Panc1 (cell line): ENCODE measurements around the gene BMP8B. TPM values are rescaled to one million over a fixed set of nuclear protein-coding genes. Genes with fewer than 3 reads are reported as not detected.

Experiments used
- ATAC-seq: fragments of 200-7000 bp; cut with Tn5 transposase; 2 replicates; pipeline ENCODE4 v1.9.1; 2020; ENCODE audit warnings: mild to moderate bottlenecking, moderate library complexity
- BruUV-seq: library from RNA; stranded (reverse); fragments of 400-500 nt; replicated peaks from 2 replicates; lab custom pipeline; 2021; lab: Mats Ljungman, UMichigan
- CTCF ChIA-PET: fragments of 300-600 bp; sonication (Branson Sonifier 250); formaldehyde crosslinking; loops from one replicate; lab custom pipeline; 2022; ENCODE audit warnings: antibody characterized with exemption; lab: Charles Lee
- POLR2A ChIA-PET: fragments of 300-600 bp; sonication (Branson Sonifier 250); formaldehyde crosslinking; loops from one replicate; lab custom pipeline; 2022; ENCODE audit warnings: antibody characterized with exemption; lab: Charles Lee
- DNase-seq: peaks from one replicate; pipeline ENCODE4 v3.0.0-alpha.2; 2010; ENCODE audit warnings: low read depth, low spot score
- H3K27ac ChIP-seq: 2 replicates; pipeline ENCODE4 v1.5.1; 2011; ENCODE audit warnings: mild to moderate bottlenecking, low read length, inconsistent platforms
- H3K27me3 ChIP-seq: fragments of 200-500 bp; sonication (Bioruptor generic); 2 replicates; pipeline ENCODE4 v1.6.0; 2014; ENCODE audit warnings: low read length, inconsistent platforms; ENCODE audit not compliant: control insufficient read depth, insufficient read depth
- H3K36me3 ChIP-seq: fragments of 200-500 bp; sonication (Bioruptor generic); 2 replicates; pipeline ENCODE4 v1.5.1; 2014; ENCODE audit warnings: inconsistent platforms, mild to moderate bottlenecking, low read length, moderate library complexity; ENCODE audit not compliant: control insufficient read depth, insufficient read depth
- H3K4me1 ChIP-seq: 2 replicates; pipeline ENCODE4 v1.5.1; 2011; ENCODE audit warnings: inconsistent platforms, mild to moderate bottlenecking, low read length, moderate library complexity; ENCODE audit not compliant: control insufficient read depth, insufficient read depth
- H3K4me3 ChIP-seq, 2 experiments: 2 replicates each; pipeline ENCODE4 v1.5.1; 2011 to 2012; ENCODE audit warnings: low read depth in 2 of 2, low read length in 2 of 2, mild to moderate bottlenecking in 2 of 2, inconsistent platforms in 1 of 2, moderate library complexity in 1 of 2
- H3K9me3 ChIP-seq: fragments of 200-500 bp; sonication (Bioruptor generic); 2 replicates; pipeline ENCODE4 v1.5.1; 2014; ENCODE audit warnings: low read depth, mild to moderate bottlenecking, inconsistent platforms, low read length, moderate library complexity; ENCODE audit not compliant: control insufficient read depth, insufficient read depth
- CTCF ChIP-seq: fragments of 450-650 bp; IDR thresholded peaks from 2 replicates; pipeline ENCODE4 v1.5.1; 2017; ENCODE audit warnings: mild to moderate bottlenecking
- POLR2AphosphoS5 ChIP-seq: IDR thresholded peaks from 2 replicates; pipeline ENCODE4 v1.6.1; 2012; ENCODE audit warnings: mild to moderate bottlenecking, low read depth, low read length, moderate library complexity
- REST ChIP-seq, 2 experiments: IDR thresholded peaks; 2 replicates each; pipeline ENCODE4 v1.6.1; 2011 to 2012; ENCODE audit warnings: low read depth in 2 of 2, control low read depth in 1 of 2, low read length in 1 of 2, mild to moderate bottlenecking in 1 of 2, moderate library complexity in 1 of 2; ENCODE audit not compliant: insufficient read depth in 1 of 2
- SIN3A ChIP-seq: IDR thresholded peaks from 2 replicates; pipeline ENCODE4 v1.6.1; 2012; ENCODE audit warnings: low read depth, mild to moderate bottlenecking, low read length, moderate library complexity, borderline replicate concordance; ENCODE audit not compliant: insufficient read depth
- TCF7L2 ChIP-seq: IDR thresholded peaks from 2 replicates; pipeline ENCODE4 v1.6.1; 2011; ENCODE audit warnings: mild to moderate bottlenecking, low read depth, low read length, inconsistent platforms
- in situ Hi-C: cut with HindIII; loops from 2 replicates; pipeline ENCODE4 v1.10.0; 2016; ENCODE audit warnings: low sequenced_read_pairs, low pct_unique_long_range_greater_than_20kb
- intact Hi-C: fragments of 100-400 bp; cut with micrococcal nuclease; formaldehyde crosslinking; loops from one replicate; pipeline ENCODE4 v1.10.0; 2022; ENCODE audit not compliant: unreplicated experiment
- total RNA-seq: library from RNA; stranded (reverse); gene quantifications from one replicate; pipeline ENCODE4 v1.2.1, GENCODE V29; 2021; ENCODE audit not compliant: unreplicated experiment

Gene BMP8B
- total RNA-seq, 1 experiment from 2014 or later = 3.7 TPM

- Histone ChIP-seq H3K4me3 (no peak overlapping the region), H3K4me1 (no peaks in the 10 kb centered on the region), H3K27me3 (peaks cover 8% of the 10 kb centered on the region), H3K27ac (no peak overlapping the region), H3K9me3 (no peaks in the 10 kb centered on the region), H3K36me3 (no peaks in the 10 kb centered on the region)
- BruUV-seq = no TSS peak
- no peak for DNase-seq
- ChIA-PET POLR2A (interaction anchor here (0.6 kb wide), 1 partner anchor 11 kb away, joined by 9 read pairs; the partner anchor contains the start of gene PPIE), CTCF (interaction anchor here (0.6 kb wide), 1 partner anchor 11 kb away, joined by 3 read pairs; the partner anchor contains the start of gene PPIE)
- in situ Hi-C loops = no loop called here
- ATAC-seq = no peak
- TF ChIP-seq REST (IDR thresholded peaks at IDR 0.05; ENCODE audit: insufficient read depth in 1 of 2, low read depth in 2 of 2, low read length in 1 of 2) (no peak), POLR2AphosphoS5 (no peak)
- intact Hi-C loops = no loop called here
Measured at GRCh38 chr1:39727932-39728317, 60.7 kb downstream of the BMP8B start.

GRCh38 chr1:39727221-39727931, 61.3 kb downstream of the BMP8B start:
- ChIA-PET POLR2A (no interaction called here), CTCF (interaction anchor here (0.6 kb wide), 1 partner anchor 11 kb away, joined by 3 read pairs; the partner anchor contains the start of gene PPIE)
- Histone ChIP-seq H3K27me3 (peaks cover 8% of the 10 kb centered on the region), H3K4me1 (no peaks in the 10 kb centered on the region), H3K4me3 (no peak overlapping the region), H3K27ac (no peak overlapping the region), H3K9me3 (no peaks in the 10 kb centered on the region), H3K36me3 (no peaks in the 10 kb centered on the region)
- intact Hi-C loops = no loop called here
- no TSS peak for BruUV-seq
- TF ChIP-seq SIN3A (no peak), REST (IDR thresholded peaks at IDR 0.05; ENCODE audit: insufficient read depth in 1 of 2, low read depth in 2 of 2, low read length in 1 of 2) (no peak), TCF7L2 (no peak), CTCF (no peak), POLR2AphosphoS5 (no peak)
- ATAC-seq (no peak), DNase-seq (no peak)
- in situ Hi-C loops = no loop called here
